Effector CD8-positive, alpha-beta T cell (primary cell): ENCODE measurements around the gene PGAM4.
"Not testable (repeated sequence)": the region's sequence is repeated elsewhere in the genome, so short reads cannot be mapped to it uniquely, and the experiment has no call there.

Experiments
- DNase-seq: peaks from one replicate; lab custom pipeline; 2025; lab: John Stamatoyannopoulos, UW
- total RNA-seq, 4 experiments: gene quantifications; one replicate each; lab custom pipeline; 2026; lab: John Stamatoyannopoulos, UW

PGAM4 gene
- total RNA-seq: 0 to 0.29 (median 0.13) reads per million in 4 experiments

DNA sequence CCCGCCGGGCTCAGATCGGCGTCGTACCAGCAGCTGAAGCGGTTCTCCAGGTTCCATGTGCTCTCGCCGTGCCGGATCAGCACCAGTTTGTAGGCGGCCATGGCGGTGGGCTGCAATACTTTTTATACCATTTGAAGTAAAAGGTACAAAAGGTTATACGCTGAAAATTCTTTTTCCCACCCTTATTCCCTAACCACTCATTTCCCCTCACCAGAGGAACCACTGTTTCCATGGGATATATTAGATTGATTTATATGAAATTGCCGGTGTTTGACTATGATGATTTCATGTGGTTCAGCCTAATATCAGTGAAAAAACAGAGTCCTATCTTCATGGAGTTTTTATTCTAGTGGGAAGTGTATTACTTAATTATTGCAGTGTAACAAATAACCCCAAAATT, at the start of gene PGAM4:
PGAM4 (minus strand) TSS at position 101 of the 400 bp plus-strand sequence; CDS start at position 101, 0 bp downstream.
- DNase-seq: no peak

DNA sequence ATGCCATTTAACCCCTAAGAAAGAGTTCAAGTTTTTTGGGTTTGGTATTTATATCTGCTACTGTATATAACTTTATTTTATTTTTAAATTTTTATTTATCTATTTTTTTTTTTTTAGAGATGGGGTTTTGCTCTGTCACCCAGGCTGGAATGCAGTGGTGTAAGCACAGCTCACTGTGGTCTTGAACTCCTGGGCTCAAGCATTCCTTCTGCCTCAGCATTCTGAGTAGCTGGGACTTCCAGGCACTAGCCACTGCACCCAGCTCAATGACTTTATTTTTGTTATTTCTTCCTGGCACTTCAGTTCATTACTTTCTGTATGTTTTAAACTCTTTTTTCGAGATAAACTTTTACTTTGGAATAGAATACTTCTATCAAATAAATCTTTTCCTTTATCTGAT, 42.4 kb upstream of the PGAM4 start:
- no peak for DNase-seq

DNA sequence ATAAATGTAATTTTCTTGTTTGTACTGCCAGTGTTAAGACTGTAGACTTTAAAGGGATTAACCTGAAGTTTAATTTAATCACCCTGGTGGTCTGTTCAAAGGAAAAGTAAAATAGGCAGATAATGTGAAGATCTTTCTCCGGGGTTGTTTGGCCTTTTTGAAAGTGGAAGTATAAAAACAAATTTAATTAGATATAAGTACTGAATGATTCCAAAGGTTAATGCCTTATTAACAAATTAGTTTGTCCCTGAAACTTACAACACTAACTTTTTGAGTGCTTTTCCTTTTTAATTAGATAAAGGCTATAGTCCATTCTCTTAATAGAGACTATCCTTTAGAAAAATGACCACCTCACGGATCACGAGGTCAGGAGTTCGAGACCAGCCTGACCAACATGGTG, 10.4 kb upstream of the PGAM4 start:
- DNase-seq: no peak

DNA sequence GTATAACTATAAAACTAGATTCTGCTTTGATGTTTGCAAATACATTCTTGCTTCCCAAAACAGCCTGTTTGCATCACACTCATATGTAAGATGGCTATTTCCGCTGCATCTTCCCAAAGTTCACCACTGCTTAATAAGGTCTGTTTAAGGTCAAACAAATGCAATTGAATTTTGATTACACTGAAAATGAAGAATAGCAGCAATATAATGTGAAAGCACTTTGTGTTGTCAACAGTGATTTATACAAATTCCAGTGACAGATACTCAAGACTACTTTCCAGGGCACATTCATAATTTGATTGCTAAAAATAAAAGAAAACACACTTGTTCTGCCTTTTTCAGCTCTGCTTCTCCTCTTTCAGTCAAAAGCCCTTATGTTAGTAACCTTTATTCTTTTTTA, 8.1 kb upstream of the PGAM4 start:
- DNase-seq: no peak

DNA sequence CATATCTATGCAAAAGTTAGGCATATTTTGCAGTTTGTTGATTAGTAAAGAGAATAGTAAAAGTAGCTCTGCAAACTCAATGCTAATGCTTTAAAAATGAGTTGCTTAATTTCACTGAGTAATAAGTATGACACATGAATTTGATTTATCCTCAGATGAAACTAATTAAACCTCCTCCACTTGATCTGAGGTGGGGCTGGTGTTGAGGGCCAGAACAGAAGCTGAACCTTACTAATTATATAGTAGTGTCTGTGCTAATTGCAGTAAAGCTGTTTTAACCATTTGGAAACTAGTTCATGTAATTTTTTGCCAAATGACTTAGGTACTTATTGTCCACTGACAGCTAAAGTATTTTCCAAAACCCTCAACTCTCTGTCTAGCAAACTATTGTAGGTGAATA, 7.7 kb upstream of the PGAM4 start:
- no peak for DNase-seq

DNA sequence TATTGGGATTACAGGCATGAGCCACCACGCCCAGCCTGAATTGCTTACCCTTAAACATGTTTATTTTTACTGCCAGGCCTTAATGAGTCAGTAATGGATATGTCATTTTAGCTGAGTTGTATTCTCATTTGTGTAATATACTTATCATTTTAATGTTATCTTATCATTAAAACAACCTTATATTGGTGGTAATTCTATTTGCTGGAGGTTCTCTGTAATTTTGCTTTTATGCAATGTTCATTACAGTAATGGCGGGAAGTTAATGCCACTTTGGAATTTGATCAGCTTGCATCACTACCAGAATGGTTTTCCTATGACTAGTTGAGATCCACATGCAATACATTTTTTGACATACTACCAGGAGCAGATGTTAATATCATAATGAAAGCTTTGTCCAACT, 6.3 kb upstream of the PGAM4 start:
- no peak for DNase-seq

DNA sequence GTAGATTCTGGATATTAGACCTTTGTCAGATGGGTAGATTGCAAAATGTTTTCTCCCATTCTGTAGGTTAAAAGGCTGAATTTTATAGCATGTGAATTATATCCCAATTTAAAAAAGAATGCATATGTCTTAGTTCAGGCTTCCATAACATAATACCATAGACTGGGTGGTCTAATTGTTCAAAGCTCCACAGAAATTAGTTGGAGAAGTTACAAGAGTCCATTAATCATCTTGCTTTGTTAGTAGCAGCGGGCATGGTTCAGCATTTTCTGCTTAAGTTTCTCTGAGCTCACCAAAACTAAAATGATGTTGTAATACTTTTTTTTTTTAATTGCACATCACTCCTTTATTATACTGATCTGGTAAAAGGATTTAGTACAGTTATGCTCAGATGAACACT, 1.8 kb downstream of the PGAM4 start:
- no peak for DNase-seq

DNA sequence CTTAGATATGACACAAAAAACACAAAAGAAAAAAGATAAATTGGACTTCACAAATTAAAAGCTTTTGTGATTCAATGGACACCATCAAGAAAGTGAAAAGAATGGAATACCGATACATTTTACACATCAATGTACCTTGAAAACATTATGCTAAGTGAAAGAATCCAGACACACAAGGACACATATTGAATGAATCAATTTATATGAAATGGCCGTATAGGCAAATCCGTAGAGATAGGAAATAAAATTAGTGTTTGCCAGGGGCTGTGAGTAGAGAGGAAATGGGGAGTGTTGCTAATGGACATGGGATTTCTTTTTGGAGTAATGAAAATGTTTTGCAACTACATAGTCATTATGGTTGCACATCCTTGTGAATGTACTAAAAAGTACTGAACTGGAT, 3.1 kb downstream of the PGAM4 start:
- no peak for DNase-seq

DNA sequence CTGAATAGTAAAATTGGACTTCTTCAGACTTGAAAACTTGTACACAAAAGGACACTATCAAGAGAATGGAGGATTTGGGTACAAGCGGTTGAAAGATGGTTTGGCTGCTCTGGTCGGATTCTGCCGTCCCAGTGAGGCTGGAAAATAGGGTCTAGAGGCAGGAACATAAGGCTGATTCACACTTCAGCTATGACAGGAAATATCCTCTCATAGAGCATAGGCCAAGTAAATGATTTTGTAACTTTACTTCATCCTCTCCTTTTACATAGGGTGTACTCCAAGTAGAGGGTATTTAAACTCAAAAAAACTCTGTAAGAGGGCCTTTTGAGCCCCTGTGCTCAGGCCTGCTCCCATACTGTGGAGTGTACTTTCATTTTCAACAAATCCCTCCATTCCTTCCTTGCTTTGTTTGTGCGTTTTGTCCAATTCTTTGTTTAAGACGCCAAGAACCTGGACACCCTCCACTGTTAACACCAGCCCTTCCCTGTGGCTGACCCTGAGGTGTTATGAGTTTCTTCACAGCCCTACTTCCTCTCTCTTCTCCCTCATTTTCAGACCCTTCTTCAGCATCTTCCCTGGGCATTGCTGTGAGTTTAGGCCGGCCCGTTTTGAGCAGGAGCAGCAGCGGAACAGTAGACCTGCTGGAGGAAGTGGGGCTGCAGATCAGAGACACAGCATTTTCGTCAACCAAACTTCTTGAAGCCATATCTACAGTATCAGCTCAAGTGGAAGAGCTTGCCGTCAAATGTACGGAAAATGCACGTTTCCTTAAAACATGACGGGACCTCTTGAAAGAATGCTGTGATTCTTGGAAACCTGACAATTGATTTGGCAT, 7.2 kb downstream of the PGAM4 start:
- no peak for DNase-seq

DNA sequence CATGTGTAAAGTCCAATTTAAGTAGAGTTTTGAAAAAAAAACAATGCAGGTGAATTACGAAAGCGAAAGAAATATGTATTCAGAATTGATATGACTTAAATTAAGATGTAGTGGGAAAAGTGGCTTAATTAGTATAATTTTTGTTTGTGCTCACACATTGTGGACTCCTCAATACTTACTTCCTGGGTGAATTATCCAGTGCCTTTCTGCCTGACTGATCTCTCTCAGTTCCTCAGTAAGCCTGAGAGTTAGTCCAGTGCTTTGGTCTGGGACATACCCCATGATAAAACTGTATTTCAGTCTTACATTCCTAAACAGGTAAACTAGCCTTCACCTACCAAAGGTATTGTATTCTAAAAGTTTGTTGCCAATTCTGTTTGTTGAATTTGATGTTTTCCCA, 8.4 kb downstream of the PGAM4 start:
- DNase-seq: no peak

DNA sequence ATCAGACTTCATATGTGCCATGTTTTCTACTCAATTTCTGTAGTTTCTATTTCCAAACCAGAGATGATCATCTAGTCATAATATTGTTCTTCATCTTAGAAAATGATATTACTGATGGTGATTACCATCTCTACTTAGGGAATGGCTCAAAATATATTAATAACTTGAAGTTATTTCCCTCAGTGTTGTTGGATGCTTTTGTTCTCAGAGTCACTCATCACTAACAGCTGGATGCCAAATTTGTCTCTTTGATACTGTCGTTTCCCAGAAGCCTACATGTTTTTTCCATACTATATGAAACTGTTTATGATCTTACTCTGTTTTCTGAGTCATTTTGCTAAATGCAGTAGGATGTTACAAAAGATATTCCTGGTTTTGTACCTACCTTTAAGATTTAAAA, 8.9 kb downstream of the PGAM4 start:
- no peak for DNase-seq

DNA sequence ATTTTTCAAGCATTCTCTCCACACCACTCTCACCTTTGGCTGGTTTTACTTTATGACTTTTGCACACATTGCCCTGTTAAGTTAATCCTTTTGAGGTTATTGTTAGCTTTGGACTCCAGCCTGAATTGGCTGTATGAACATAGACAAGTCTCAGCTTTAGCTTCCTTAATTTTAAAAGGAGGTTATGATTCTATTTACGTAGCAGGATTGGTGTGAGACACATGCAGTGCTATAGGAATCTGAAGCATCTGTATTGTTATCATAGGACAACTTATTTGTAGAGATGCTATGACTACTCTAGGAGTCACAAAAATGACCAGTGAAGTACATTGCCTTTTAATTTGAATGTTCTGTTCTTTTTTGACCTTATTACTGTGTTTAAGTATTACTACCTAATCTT, 15.7 kb downstream of the PGAM4 start:
- DNase-seq: no peak

DNA sequence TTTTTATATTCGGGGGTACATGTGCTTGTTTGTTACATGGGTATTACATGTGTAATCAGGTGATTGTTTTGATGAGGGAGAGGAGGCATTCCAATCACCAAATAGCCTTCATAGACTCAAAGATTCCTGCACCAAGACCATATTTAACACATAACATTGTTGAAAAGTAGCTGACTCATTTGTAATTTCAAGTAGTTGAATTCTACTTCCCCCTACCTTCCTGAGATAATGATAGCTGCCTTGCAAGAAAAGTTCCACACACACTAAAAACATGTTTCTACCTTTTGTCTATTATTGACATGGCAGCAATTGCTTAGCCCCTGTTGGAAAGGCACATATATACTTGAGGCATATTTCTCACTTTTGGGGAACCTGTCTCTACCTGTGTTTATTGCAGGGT, 16.1 kb downstream of the PGAM4 start:
- no peak for DNase-seq

DNA sequence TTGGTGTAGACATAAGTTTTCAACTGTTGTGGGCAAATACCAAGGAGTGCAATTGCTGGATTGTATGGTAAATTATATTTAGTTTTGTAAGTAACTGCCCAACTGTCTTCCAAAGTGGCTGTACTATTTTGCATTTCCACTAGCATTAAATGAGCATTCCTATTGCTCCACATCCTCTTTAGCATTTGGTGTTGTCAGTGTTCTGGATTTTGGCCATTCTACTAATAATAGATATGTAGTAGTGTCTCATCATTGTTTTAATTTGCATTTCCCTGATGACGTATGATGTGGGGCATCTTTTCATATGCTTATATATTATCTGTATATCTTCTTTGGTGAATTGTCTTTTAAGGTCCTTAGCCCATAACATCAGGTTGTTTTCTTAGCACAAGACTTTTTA, 17.3 kb downstream of the PGAM4 start:
- no peak for DNase-seq

DNA sequence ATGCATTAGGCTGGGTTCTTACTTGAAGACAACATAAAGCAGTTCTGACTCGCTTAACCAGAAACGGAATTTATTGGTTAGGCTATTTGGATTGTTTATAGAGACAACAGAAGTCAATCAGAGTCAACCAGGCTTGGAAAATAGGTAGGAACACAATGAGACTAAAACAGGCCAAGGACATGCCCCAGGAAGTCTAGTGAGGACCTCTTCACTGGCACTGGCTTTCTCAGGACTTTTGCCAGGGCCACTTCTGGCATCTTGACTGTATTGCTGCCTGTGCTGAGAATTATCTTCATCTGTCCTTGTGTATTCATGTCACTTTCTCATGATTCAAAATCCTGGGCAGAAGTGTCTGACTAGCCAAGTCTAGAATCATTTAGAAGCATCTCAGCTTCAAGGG, 19.6 kb downstream of the PGAM4 start:
- DNase-seq: no peak

DNA sequence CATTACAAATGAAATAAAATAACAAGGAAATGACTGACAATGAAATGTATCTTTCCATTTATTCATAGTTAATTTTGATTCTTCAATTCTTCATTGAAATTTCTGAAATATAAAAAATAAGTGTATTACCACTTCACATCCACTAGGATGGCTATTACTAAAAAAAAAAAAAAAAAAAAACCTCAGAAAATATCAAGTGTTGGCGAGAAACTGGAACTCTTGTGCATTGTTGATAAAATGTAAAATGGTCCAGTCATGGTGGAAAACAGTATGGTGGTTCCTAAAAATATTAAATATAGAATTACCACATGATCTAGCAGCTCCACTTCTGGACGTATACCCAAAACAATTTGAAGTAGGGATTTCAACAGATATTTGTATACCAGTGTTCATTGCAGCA, 22.9 kb downstream of the PGAM4 start:
- DNase-seq: no peak

DNA sequence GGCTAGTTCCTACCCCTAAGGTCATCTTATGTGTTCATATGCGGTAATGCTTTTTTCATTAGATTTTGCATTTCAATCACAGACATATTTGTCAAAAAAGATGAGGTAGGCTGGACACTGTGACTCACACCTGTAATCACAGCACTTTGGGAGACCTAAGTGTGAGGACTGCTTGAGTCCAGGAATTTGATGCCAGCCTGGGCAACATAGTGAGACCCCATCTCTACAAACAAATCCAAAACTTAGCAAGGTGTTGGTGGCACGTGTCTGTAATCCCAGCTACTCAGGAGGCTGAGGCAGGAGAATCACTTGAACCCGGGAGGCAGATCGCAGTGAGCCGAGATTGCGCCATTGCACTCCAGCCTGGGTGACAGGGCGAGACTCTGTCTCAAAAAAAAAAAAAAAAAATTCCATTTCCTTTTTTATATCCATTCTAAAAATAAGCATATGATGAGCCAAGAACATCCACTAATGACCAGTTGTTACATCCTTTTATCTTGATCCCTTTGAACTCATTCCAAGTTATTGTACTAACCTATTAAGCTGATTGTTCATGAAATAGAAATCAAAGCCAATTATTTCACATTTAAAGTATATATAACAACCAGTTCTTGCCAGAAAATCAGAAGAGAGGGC, 23.4 kb downstream of the PGAM4 start:
- DNase-seq: no peak

DNA sequence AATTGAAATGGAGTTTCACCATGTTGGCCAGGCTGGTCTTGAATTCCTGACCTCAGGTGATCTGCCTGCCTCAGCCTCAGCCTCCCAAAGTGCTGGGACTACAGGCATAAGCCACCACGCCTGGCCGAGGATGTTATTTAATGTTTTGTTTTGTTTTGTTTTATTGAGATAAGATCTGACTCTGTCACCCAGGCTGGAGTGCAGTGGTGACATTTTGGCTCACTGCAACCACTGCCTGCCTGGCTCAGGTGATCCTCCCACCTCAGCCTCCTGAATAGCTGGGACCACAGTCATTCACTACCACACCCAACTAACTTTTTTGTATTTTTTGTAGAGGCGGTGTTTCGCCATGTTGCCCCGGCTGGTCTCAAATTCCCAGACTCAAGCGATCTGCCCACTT, 24.4 kb downstream of the PGAM4 start:
- not testable (repeated sequence) for DNase-seq

DNA sequence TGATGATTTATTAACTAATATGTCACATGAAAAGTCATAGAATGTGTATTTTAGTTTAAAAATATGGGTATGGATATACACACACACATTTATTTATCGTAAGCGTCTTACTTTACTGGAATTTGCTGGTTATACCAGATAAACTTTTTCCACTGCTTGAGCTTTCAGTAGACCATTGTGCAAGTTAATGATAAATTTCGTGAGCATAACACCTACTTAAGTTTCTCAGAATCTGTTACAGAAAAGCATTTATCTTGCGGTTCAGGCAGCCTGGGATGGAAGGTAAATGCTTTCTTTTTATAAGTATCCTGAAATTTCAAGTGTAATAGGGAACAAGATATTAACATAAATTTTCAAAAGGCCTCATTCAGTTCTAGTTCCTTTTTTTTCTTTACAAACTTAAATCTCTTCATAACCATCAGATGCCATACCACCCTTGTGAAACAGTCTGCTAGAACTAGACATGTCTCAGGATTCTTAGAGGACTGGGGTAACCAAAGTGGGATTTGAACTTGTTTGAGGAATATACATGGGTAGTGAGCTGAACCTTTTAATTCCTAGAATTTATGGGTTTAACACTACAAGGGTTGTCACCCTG, 31.3 kb downstream of the PGAM4 start:
- DNase-seq: no peak

DNA sequence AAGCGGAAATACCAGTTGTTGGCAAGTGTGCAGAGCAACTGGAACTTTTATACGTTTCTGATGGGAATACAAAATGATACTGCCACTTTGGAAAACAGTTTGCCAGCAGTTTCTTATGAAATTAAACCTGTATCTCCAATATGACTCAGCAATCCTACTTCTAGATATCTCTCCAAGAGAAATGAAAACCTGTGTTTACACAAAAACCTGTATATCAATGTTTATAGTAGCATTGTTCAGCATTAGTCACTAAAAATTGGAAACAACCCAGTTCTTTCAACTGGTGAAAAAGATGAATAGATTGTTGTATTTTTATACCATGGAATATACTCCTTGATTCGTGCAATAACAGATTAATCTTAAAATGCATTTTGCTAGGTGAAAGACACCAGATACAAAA, 32.1 kb downstream of the PGAM4 start:
- DNase-seq: no peak

DNA sequence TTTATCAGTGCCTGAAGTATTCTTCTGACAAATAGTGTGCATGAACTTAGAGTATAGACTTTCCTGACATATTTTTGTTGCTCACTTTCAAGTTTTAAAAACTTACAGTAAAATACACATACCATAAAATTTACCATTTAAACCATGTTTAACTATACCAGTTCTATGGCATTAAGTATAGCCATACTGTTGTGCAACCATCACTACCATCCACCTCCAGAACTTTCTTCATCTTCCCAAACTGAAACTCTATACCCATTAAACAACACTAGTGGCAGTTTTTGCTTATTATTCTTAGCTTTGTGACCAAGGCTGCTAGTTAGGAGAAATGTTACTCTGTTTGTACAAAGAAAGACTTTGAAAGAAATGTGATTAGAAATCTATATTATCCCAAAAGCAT, 33.1 kb downstream of the PGAM4 start:
- no peak for DNase-seq

DNA sequence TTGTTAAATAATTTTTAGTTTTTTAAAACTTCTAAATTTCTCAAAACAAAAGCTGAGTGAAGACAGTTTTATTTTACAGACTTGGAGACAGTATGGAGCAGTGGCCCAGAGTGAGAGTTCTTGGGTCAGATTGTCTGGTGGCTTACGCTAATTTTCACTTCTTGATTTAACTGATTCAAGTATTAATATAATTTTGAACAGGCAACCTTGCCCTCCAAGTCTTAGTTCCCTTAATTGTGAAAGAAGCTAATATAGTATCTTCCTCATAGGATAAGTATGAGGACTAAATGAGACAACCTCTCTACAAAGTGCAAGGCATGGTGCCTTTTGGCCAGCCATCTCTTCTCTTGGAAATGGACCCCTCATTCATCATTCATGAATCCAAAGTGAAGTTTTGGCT, 33.6 kb downstream of the PGAM4 start:
- DNase-seq: no peak

DNA sequence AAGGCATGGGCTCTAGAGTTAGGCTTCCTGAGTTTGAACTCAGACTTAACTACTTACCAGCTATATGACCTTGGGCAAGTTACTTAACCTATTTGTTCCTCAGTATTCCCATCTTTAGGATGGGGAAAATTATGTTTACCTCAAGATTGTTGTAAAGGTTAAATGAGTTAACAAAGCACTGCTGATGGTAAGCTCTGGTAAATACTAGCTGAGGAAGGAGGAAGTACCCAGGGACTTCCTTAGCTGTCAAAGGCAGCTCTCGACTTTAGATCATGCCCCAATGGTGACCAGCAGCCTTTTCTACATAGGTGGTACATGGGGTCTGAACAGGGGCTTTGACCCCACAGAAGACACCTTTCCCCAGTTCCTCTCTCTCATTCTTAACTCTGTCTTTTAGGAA, 38.9 kb downstream of the PGAM4 start:
- no peak for DNase-seq
